Heart right ventricle (tissue), 16 donors: ENCODE measurements around the gene POP4. TPM values are rescaled to one million over a fixed set of nuclear protein-coding genes. Genes with fewer than 3 reads are reported as not detected.

ENCODE experiments used
- ATAC-seq, 8 donors: fragments of 200-7000 bp; cut with Tn5 transposase; one replicate each; pipeline ENCODE4 v1.9.1; 2020; ENCODE audit warnings: mild to moderate bottlenecking in 8 of 8, moderate library complexity in 8 of 8, moderate number of reproducible peaks in 1 of 8
- DNase-seq, 2 donors: peaks; one replicate each; pipeline ENCODE4 v3.0.0-alpha.2; 2020
- H3K27ac ChIP-seq, 10 donors: fragments of 200-600 bp; sonication (generic) in 2 of 10; one replicate each; pipeline versions ENCODE4 v1.5.0 to v1.8.0; 2020 to 2022; ENCODE audit warnings: mild to moderate bottlenecking in 3 of 10
- H3K27me3 ChIP-seq, 7 donors: fragments of 200-600 bp; one replicate each; pipeline ENCODE4 v1.8.0; 2021 to 2022; ENCODE audit warnings: mild to moderate bottlenecking in 2 of 7
- H3K36me3 ChIP-seq, 9 donors: fragments of 200-600 bp; sonication (generic) in 1 of 9; one replicate each; pipeline versions ENCODE4 v1.5.0 to v1.8.0; 2020 to 2022; ENCODE audit warnings: mild to moderate bottlenecking in 2 of 9
- H3K4me1 ChIP-seq, 9 donors: fragments of 200-600 bp; sonication (generic) in 1 of 9; one replicate each; pipeline versions ENCODE4 v1.5.0 to v1.8.0; 2020 to 2022; ENCODE audit warnings: mild to moderate bottlenecking in 4 of 9
- H3K4me3 ChIP-seq, 10 donors: fragments of 200-600 bp; sonication (generic) in 2 of 10; one replicate each; pipeline versions ENCODE4 v1.5.0 to v1.8.0; 2020 to 2022; ENCODE audit warnings: mild to moderate bottlenecking in 7 of 10, moderate library complexity in 2 of 10
- H3K9me3 ChIP-seq, 11 donors: fragments of 200-600 bp in 10 of 11; sonication (generic) in 2 of 11; one replicate each; pipeline versions ENCODE4 v1.5.0 to v1.8.0; 2013 to 2022; ENCODE audit warnings: mild to moderate bottlenecking in 2 of 11, control low read depth in 1 of 11, moderate library complexity in 1 of 11
- CTCF ChIP-seq, 9 donors: fragments of 200-600 bp; sonication (generic) in 2 of 9; IDR thresholded peaks; one replicate each; pipeline versions ENCODE4 v1.5.0 to v1.8.0; 2021 to 2022; ENCODE audit warnings: antibody characterized with exemption in 9 of 9, mild to moderate bottlenecking in 5 of 9, moderate library complexity in 1 of 9
- WGBS, 2 donors: extraction: QIAGEN DNeasy Blood & Tissue Kit; methylation state at CpG; one replicate each; pipeline ENCODE4 v1.1.7; 2013; ENCODE audit warnings: inconsistent platforms in 1 of 2; 5-methylcytosine and 5-hydroxymethylcytosine counted together
- intact Hi-C, 10 donors: fragments of 100-400 bp; cut with DNase I; formaldehyde crosslinking; loops; one replicate each; pipeline versions ENCODE4 v1.11.1 to v1.14.2; 2022
- polyA plus RNA-seq, 2 donors: library from polyadenylated mRNA; stranded (reverse); fragments of 200-250 nt; gene quantifications; one replicate each; pipeline ENCODE4 v1.2.3, GENCODE V29; 2013
- total RNA-seq, 10 donors: library from RNA; stranded (reverse); fragmentation: NEBNext Ultra II Directional in 3 of 10; extraction: Animal tissue kit (Norgen Biotek cat#: 25700) in 3 of 10; gene quantifications; one replicate each; pipeline versions ENCODE4 v1.2.1 to v1.2.4, GENCODE V29; 2021 to 2023
- donor health status: Arrhythmogenic right ventricular cardiomyopathy.
- donor health status: ischemic (EF 13 %, LVEDD 7.1; RV severe dilation, severe dysfunction).
- donor health status: healthy with polysubstance abuse.
- donor health status: DM: no; HTN: yes; CAD: no.
- donor health status: DM: no; HTN: no; CAD: no.
- donor health status: ischemic (EF 25% LVEDD 6.9; RV normal size, moderate dysfunction).
- donor health status: ischemic (EF 25% LVEDD 5.7; RV mildly dilated, moderate dysfunction).
- donor health status: healthy.
- donor health status: DM: yes; HTN: yes; CAD: no.
- donor health status: Ischemic cardiomyopathy.
- donor health status: ischemic (EF 35%, LVEDD 5.7; RV mildly dilated, moderate dysfunction).
- donor health status: nonischemic (EF 11% LVEDD 7.7; RV severe dilation, severe dysfunction).
- donor health status: DM: yes; HTN: yes; CAD: no.
- donor health status: PGD.
- donor health status: ischemic (EF 29% LVEDD 5.4; RV normal size, mild dysfunction).
- donor health status: nonischemic (EF 23%, LVEDD 6.1; RV moderate dilation, normal function).

POP4 gene
- total and polyA plus RNA-seq, 12 donors, result 46.6 to 108 (median 51.7) TPM

- Histone ChIP-seq H3K4me1 (peaks cover 6 to 24% (median 16%) of the 10 kb centered on the region in 9 donors), H3K36me3 (no peaks in the 10 kb centered on the region), H3K9me3 (no peaks in the 10 kb centered on the region), H3K4me3 (no peak overlapping the region), H3K27me3 (no peaks in the 10 kb centered on the region), H3K27ac (peak overlapping the region in 6 of 10 donors; percentile 44 to 80 (median 70))
- WGBS, 2 donors, result 24 to 31% methylated on average over 5 of the region's 5 CpGs
- intact Hi-C loops, result no loop called here
- no peak for TF ChIP-seq CTCF (IDR thresholded peaks at IDR 0.05)
- DNase-seq, result no peak
- peak in 3 of 8 donors; percentile 7 to 9 (median 8) for ATAC-seq
Observed at GRCh38 chr19:29645491-29645867, 39.4 kb downstream of the POP4 start.

GRCh38 chr19:29645911-29646310 is 39.8 kb downstream of the POP4 start:
- Histone ChIP-seq H3K27me3 (no peaks in the 10 kb centered on the region), H3K9me3 (no peaks in the 10 kb centered on the region), H3K4me3 (peak overlapping the region in 1 of 10 donors; percentile 1), H3K4me1 (peaks cover 6 to 24% (median 16%) of the 10 kb centered on the region in 9 donors), H3K27ac (peak overlapping the region in 8 of 10 donors; percentile 50 to 80 (median 70)), H3K36me3 (no peaks in the 10 kb centered on the region)
- DNase-seq (peak; percentile 61 to 64), ATAC-seq (peak; percentile 76 to 96 (median 94))
- 1 to 2% methylated on average over 8 of the region's 8 CpGs for WGBS, 2 donors
- intact Hi-C loops, result loop anchor here in 1 of 10 donors (2.0 kb wide), 1 partner anchor 19 kb away; the partner anchor contains the start of gene PLEKHF1
- no peak for TF ChIP-seq CTCF (IDR thresholded peaks at IDR 0.05)

GRCh38 chr19:29650772-29651387 is 44.8 kb downstream of the POP4 start:
- intact Hi-C loops, result no loop called here
- H3K27ac ChIP-seq, result no peak overlapping the region
- H3K4me3 ChIP-seq, result no peak overlapping the region
- no peaks in the 10 kb centered on the region for H3K27me3 ChIP-seq
- DNase-seq (no peak), ATAC-seq (no peak)
- peaks cover 0 to 8% (median 6%) of the 10 kb centered on the region in 9 donors for H3K4me1 ChIP-seq
- H3K9me3 ChIP-seq, result peaks cover 0 to 7% (median 0%) of the 10 kb centered on the region in 11 donors
- TF ChIP-seq CTCF (IDR thresholded peaks at IDR 0.05), result no peak
- 65 to 73% methylated on average over 7 of the region's 7 CpGs for WGBS, 2 donors
- H3K36me3 ChIP-seq, result no peaks in the 10 kb centered on the region

- WGBS, 2 donors, result 85 to 89% methylated on average over 7 of the region's 7 CpGs
- TF ChIP-seq CTCF (IDR thresholded peaks at IDR 0.05), result no peak
Observed at GRCh38 chr19:29651622-29652394, 45.7 kb downstream of the POP4 start.

More at GRCh38 chr19:29651622-29652394, 45.7 kb downstream of the POP4 start:
- H3K9me3 ChIP-seq, result peaks cover 0 to 7% (median 0%) of the 10 kb centered on the region in 11 donors
- H3K4me3 ChIP-seq, result no peak overlapping the region
- no peak for ATAC-seq
- intact Hi-C loops, result no loop called here
- H3K27ac ChIP-seq, result no peak overlapping the region
- no peaks in the 10 kb centered on the region for H3K4me1 ChIP-seq
- H3K27me3 ChIP-seq, result no peaks in the 10 kb centered on the region
- no peaks in the 10 kb centered on the region for H3K36me3 ChIP-seq
- no peak for DNase-seq
